HL-60 (cell line): ENCODE data around the gene IRGQ.

Experiments used
- DNase-seq, 2 experiments: peaks; one replicate each; pipeline ENCODE4 v3.0.0-alpha.2; 2010 to 2020; ENCODE audit warnings: low read depth in 1 of 2, low spot score in 1 of 2
- H3K27ac ChIP-seq: fragments of 250-450 bp; sonication (Bioruptor Pico); replicated peaks from 2 replicates; pipeline ENCODE4 v1.5.1; 2020; ENCODE audit warnings: mild to moderate bottlenecking, moderate library complexity
- H3K27me3 ChIP-seq: fragments of 250-450 bp; sonication (Bioruptor Pico); 2 replicates; pipeline ENCODE4 v1.5.1; 2021; ENCODE audit warnings: mild to moderate bottlenecking, moderate library complexity; ENCODE audit not compliant: insufficient read depth, poor library complexity, severe bottlenecking
- H3K4me3 ChIP-seq: replicated peaks from 2 replicates; pipeline ENCODE4 v1.5.1; 2011; ENCODE audit warnings: mild to moderate bottlenecking, control low read depth, low read length; ENCODE audit not compliant: insufficient read depth
- CTCF ChIP-seq: IDR thresholded peaks from one replicate; pipeline ENCODE4 v1.5.1; 2011; ENCODE audit warnings: low read length, control low read depth, inconsistent platforms; ENCODE audit not compliant: insufficient read depth
- GABPA ChIP-seq: IDR thresholded peaks from 2 replicates; pipeline ENCODE4 v1.6.1; 2012; ENCODE audit warnings: low read depth
- POLR2AphosphoS5 ChIP-seq: IDR thresholded peaks from 2 replicates; pipeline ENCODE4 v1.6.1; 2012; ENCODE audit warnings: low read depth
- SPI1 ChIP-seq: IDR thresholded peaks from 2 replicates; pipeline ENCODE4 v1.6.1; 2012; ENCODE audit warnings: low read depth, mild to moderate bottlenecking, borderline replicate concordance
- TF ChIP-seq, protein P1 (sequence below): IDR thresholded peaks from 2 replicates; pipeline ENCODE4 v1.6.1; 2012; ENCODE audit warnings: low read depth; ENCODE audit not compliant: insufficient replicate concordance

Gene IRGQ

GRCh38 chr19:43622070-43622469 is 26.1 kb upstream of the IRGQ start:
- H3K27ac ChIP-seq, result no peak overlapping the region
- TF ChIP-seq POLR2AphosphoS5, result no peak
- TF ChIP-seq, protein P1, sequence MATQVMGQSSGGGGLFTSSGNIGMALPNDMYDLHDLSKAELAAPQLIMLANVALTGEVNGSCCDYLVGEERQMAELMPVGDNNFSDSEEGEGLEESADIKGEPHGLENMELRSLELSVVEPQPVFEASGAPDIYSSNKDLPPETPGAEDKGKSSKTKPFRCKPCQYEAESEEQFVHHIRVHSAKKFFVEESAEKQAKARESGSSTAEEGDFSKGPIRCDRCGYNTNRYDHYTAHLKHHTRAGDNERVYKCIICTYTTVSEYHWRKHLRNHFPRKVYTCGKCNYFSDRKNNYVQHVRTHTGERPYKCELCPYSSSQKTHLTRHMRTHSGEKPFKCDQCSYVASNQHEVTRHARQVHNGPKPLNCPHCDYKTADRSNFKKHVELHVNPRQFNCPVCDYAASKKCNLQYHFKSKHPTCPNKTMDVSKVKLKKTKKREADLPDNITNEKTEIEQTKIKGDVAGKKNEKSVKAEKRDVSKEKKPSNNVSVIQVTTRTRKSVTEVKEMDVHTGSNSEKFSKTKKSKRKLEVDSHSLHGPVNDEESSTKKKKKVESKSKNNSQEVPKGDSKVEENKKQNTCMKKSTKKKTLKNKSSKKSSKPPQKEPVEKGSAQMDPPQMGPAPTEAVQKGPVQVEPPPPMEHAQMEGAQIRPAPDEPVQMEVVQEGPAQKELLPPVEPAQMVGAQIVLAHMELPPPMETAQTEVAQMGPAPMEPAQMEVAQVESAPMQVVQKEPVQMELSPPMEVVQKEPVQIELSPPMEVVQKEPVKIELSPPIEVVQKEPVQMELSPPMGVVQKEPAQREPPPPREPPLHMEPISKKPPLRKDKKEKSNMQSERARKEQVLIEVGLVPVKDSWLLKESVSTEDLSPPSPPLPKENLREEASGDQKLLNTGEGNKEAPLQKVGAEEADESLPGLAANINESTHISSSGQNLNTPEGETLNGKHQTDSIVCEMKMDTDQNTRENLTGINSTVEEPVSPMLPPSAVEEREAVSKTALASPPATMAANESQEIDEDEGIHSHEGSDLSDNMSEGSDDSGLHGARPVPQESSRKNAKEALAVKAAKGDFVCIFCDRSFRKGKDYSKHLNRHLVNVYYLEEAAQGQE, result no peak
- no peak for TF ChIP-seq GABPA
- no peak for DNase-seq
- H3K4me3 ChIP-seq, result no peak overlapping the region
- H3K27me3 ChIP-seq, result peaks cover 2% of the 10 kb centered on the region

- TF ChIP-seq SPI1 (no peak), GABPA (no peak), POLR2AphosphoS5 (no peak; the same call in 1 of the 2 replicates), CTCF (no peak)
- TF ChIP-seq, protein P1, result no peak
- Histone ChIP-seq H3K27ac (peak overlapping the region; percentile 89), H3K27me3 (peaks cover 1% of the 10 kb centered on the region), H3K4me3 (peak overlapping the region; percentile 72)
- DNase-seq, result no peak
Measured at GRCh38 chr19:43620061-43621001, 24.4 kb upstream of the IRGQ start.

GRCh38 chr19:43619262-43620060 is 23.5 kb upstream of the IRGQ start, which contains the start of gene ZNF428:
Gene ZNF428, minus strand, starts transcription at chr19:43619629. Its CDS starts 5,325 bp downstream, at chr19:43614304.
- Histone ChIP-seq H3K27me3 (no peaks in the 10 kb centered on the region), H3K27ac (peak within 1 kb of the TSS; percentile 89), H3K4me3 (peak within 1 kb of the TSS; percentile 72)
- peak; percentile 83 to 90 for DNase-seq
- TF ChIP-seq, protein P1, result peak; percentile 30
- TF ChIP-seq POLR2AphosphoS5, result 0 out of 2 replicates have a peak, but pooled peaks have one; percentile 45
- no peak for TF ChIP-seq SPI1

- peak; percentile 65 to 73 for DNase-seq
- TF ChIP-seq, protein P1, result no peak
- TF ChIP-seq CTCF (no peak), SPI1 (no peak), GABPA (no peak), POLR2AphosphoS5 (no peak)
- no peaks in the 10 kb centered on the region for H3K27me3 ChIP-seq
- peak overlapping the region; percentile 89 for H3K27ac ChIP-seq
- H3K4me3 ChIP-seq, result peak overlapping the region; percentile 72
Measured at GRCh38 chr19:43618921-43619261, 23.0 kb upstream of the IRGQ start.
